Measurements from ENCODE around the gene CETN1.

The CETN1 gene

GRCh38 chr18:623761-624620 is 43.8 kb downstream of the CETN1 start:
- peak; percentile 59 for DNase-seq

- no peak for DNase-seq
These were observed 47.1 kb downstream of the CETN1 start for GRCh38 chr18:627231-627630.

GRCh38 chr18:629269-630150 is 49.3 kb downstream of the CETN1 start:
- no peak for DNase-seq

- DNase-seq, result no peak
These were observed 51.4 kb downstream of the CETN1 start for GRCh38 chr18:631560-631959.
